Karpas-422 (cell line): ENCODE data around the gene FLT4. TPM values are rescaled to one million over a fixed set of nuclear protein-coding genes. Genes with fewer than 3 reads are reported as not detected.
"Not testable (repeated sequence)": the region's sequence is repeated elsewhere in the genome, so short reads cannot be mapped to it uniquely, and the experiment has no call there.

Source experiments
- DNase-seq: peaks from one replicate; pipeline ENCODE4 v3.0.0-alpha.2; 2015
- H2AFZ ChIP-seq: fragments of 200-600 bp; sonication (generic); 2 replicates; pipeline ENCODE4 v1.6.1; 2014; ENCODE audit warnings: antibody characterized with exemption, low read length, mixed read lengths
- H3K27ac ChIP-seq: fragments of 200-600 bp; sonication (generic); 2 replicates; pipeline ENCODE4 v1.5.1; 2014; ENCODE audit warnings: mild to moderate bottlenecking, low read length, moderate library complexity
- H3K27me3 ChIP-seq: fragments of 200-600 bp; sonication (generic); 2 replicates; pipeline ENCODE4 v1.6.1; 2014; ENCODE audit warnings: low read length, mixed read lengths
- H3K36me3 ChIP-seq: fragments of 200-600 bp; sonication (generic); 2 replicates; pipeline ENCODE4 v1.6.1; 2014; ENCODE audit warnings: low read length, mixed read lengths; ENCODE audit not compliant: insufficient read depth
- H3K4me1 ChIP-seq: fragments of 200-600 bp; sonication (generic); 2 replicates; pipeline ENCODE4 v1.6.1; 2014; ENCODE audit warnings: mild to moderate bottlenecking, low read length, mixed read lengths
- H3K4me2 ChIP-seq: fragments of 200-600 bp; sonication (generic); 2 replicates; pipeline ENCODE4 v1.6.1; 2014; ENCODE audit warnings: low read length, low read depth, mild to moderate bottlenecking; ENCODE audit not compliant: poor library complexity, severe bottlenecking
- H3K4me3 ChIP-seq: fragments of 200-600 bp; sonication (generic); 2 replicates; pipeline ENCODE4 v1.5.1; 2014; ENCODE audit warnings: mild to moderate bottlenecking, antibody characterized with exemption, low read length, mixed read lengths
- H3K79me2 ChIP-seq: fragments of 200-600 bp; sonication (generic); 2 replicates; pipeline ENCODE4 v1.6.1; 2014; ENCODE audit warnings: mild to moderate bottlenecking, low read length, mixed read lengths
- H3K9ac ChIP-seq: fragments of 200-600 bp; sonication (generic); 2 replicates; pipeline ENCODE4 v1.6.0; 2014; ENCODE audit warnings: low read length
- H3K9me2 ChIP-seq: fragments of 200-600 bp; sonication (generic), shearing (Covaris generic); replicated peaks from 2 replicates; pipeline ENCODE4 v1.6.0; 2014; ENCODE audit warnings: mild to moderate bottlenecking, low read length, moderate library complexity; ENCODE audit not compliant: insufficient read depth
- H3K9me3 ChIP-seq: fragments of 300-700, 200-600 bp; sonication (generic); 2 replicates; pipeline ENCODE4 v1.6.1; 2014; ENCODE audit warnings: low read length, mixed read lengths
- H4K20me1 ChIP-seq: fragments of 200-600 bp; sonication (generic); 2 replicates; pipeline ENCODE4 v1.6.1; 2014; ENCODE audit warnings: mild to moderate bottlenecking, antibody characterized with exemption, low read length, low read depth; ENCODE audit not compliant: insufficient read depth
- total RNA-seq: library from RNA; depleted of rRNA; stranded (reverse); fragments of >200 nt; shearing (Covaris generic); gene quantifications from 2 replicates; pipeline ENCODE4 v1.2.3, GENCODE V29; 2014; ENCODE audit warnings: low replicate concordance

FLT4 gene
- total RNA-seq, 1 experiment from 2014 or later: not detected

DNA sequence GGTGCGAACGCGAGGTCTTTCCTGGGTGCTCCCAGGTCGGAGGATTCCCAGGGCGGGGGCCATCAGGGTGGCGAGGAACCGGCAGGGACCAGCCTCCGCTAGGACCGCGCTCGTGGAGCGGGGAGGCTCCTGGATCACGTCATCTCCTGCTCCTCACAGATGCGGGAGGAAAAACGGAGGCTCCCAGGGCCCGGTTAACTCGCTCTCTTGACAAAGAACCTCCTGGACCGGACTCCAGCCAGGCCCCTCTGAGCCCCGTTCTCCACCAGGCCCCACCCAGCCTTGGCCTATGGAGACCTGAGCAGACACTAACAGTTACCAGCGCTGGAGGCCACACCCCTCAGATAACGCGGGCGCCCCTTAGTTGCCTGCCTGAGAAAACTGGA is 24.7 kb upstream of the FLT4 start:
- not testable (repeated sequence) for H3K27ac ChIP-seq, H3K27me3 ChIP-seq, H3K4me3 ChIP-seq, H3K4me1 ChIP-seq, H3K9me2 ChIP-seq, H3K4me2 ChIP-seq, H4K20me1 ChIP-seq, H3K9me3 ChIP-seq, H3K36me3 ChIP-seq, H3K79me2 ChIP-seq, DNase-seq, H2AFZ ChIP-seq, H3K9ac ChIP-seq

DNA sequence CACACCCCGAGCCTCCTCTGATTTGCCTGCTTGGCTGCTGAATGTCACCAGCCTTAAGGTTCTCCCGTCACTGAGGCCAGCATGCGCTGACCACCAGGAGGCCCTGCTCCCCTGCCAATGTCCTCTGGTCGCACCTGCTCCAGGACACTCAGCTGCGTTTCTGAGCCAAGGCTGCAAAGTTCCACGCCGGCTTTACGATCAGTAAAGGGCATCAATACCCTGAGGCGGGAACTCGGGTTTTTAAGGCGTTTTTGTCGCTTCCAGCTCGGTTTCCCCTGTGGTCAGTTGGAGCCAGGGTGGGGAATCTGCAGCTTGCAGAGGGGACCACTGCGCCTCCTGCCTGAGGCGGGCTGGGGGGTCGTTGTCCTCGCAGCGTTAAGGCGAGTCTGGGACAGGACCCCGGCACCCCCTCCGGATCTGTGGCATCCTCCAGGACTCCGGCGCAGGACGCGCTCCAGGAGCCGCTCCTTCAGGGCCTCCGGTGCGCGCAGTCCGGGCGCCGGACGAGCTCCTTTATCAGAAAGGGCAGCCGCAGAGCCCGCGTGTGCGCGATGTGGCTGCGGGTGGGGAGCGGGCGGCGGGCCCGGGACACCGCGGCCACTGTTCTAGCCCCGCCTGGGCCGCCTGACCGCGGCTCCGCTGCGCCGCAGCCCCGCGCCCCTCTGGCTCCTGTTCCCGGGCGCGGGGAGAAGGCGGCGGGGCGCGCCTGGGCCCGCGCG is 24.1 kb upstream of the FLT4 start:
- Histone ChIP-seq H3K4me1 (no peaks in the 10 kb centered on the region), H4K20me1 (no peaks in the 10 kb centered on the region), H3K27me3 (no peaks in the 10 kb centered on the region), H3K9me2 (no peaks in the 10 kb centered on the region), H3K79me2 (no peaks in the 10 kb centered on the region), H3K9me3 (no peaks in the 10 kb centered on the region), H2AFZ (no peak overlapping the region), H3K27ac (no peak overlapping the region), H3K36me3 (no peaks in the 10 kb centered on the region), H3K4me2 (no peak overlapping the region), H3K4me3 (no peak overlapping the region), H3K9ac (no peak overlapping the region)
- DNase-seq: no peak

DNA sequence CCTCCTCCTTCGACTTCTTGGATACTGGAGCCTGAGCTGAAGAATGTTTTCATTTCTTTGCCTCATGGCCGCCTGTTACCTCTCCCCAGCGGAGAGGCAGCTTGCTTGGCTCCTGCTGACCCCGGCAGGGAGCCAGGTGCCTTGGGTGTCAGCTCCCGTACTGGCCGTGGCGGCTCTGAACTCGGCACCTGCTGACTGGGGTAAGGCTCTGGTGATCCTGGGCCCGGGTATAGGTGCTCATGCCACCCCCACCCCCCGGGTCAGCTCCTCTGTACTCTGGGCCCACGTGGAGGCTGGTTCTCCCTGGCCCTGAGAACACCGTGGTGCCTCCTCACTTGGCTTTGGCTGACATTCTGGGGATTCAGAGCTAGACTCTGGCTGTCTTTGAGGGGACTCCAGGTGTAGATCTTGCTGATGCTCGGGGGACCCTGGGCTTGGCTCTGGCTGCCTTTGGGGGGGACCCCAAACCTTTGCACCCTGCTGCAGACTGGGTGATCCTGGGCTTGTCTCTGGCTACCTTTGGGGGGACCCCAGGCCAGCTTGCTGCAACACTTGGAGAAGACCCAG is 22.6 kb upstream of the FLT4 start:
- not testable (repeated sequence) for H4K20me1 ChIP-seq, H3K36me3 ChIP-seq

DNA sequence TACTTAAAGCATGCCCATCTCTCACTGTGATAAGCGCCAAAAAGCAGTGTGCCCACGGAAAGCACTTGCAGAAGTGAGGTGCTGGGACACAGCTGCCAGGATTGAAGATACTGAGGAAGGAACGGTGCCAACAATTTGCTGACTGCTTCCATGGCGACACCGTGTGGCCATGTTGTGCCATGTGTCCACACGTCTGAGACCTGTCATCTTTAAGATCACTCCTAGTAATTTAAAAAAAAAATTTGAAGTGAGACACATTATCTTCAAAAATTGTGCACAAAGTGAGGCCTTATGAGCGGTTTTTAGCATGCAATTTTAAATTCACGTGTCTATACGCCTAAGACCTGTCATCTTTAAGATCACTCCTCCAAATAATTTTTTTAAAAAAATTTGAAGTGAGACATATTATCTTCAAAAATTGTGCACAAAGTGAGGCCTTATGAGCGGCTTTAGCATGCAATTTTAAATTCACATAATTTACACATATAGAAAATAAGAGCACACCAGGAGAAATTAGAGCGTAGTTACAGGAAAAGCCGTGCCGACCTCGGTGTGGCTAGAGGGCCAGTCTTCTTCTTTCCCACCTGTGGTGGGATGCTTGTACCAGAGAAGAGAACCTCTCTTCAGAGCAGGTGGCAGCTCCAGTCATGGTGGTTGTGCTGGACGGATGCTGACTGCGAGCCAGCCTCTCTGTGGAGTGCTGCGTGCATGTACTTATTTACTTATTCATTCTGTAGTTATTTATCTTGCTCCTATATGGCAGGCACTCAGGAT is 21.4 kb upstream of the FLT4 start:
- Histone ChIP-seq H3K36me3 (no peaks in the 10 kb centered on the region), H3K27me3 (no peaks in the 10 kb centered on the region), H3K9me3 (no peaks in the 10 kb centered on the region), H3K4me1 (no peaks in the 10 kb centered on the region), H3K4me2 (no peak overlapping the region), H3K27ac (no peak overlapping the region), H3K4me3 (no peak overlapping the region), H4K20me1 (no peaks in the 10 kb centered on the region), H3K79me2 (no peaks in the 10 kb centered on the region), H2AFZ (no peak overlapping the region), H3K9me2 (no peaks in the 10 kb centered on the region), H3K9ac (no peak overlapping the region)
- DNase-seq: peak; percentile 80

More for the DNA sequence above, 22.6 kb upstream of the FLT4 start:
- H3K79me2 ChIP-seq, H3K9ac ChIP-seq, H3K9me2 ChIP-seq, H3K27me3 ChIP-seq, H3K9me3 ChIP-seq, H2AFZ ChIP-seq, H3K4me1 ChIP-seq, H3K27ac ChIP-seq, DNase-seq, H3K4me2 ChIP-seq, H3K4me3 ChIP-seq: not testable (repeated sequence)

DNA sequence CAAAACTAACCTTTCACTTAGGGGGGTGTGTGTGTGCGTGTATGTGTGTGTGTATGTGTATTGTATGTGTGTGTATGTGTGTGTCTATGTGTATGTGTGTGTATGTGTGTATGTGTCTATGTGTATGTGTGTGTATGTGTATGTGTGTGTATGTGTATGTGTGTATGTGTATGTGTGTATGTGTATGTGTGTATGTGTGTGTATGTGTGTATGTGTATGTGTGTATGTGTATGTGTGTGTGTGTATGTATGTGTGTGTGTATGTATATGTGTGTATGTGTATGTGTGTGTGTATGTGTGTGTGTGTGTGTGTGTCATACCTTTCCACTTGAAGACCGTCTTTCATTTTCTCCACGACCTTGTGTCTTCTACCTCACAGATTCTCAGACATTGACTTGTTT is 20.8 kb upstream of the FLT4 start:
- Histone ChIP-seq H3K27ac (no peak overlapping the region), H3K79me2 (no peaks in the 10 kb centered on the region), H3K27me3 (no peaks in the 10 kb centered on the region), H3K36me3 (no peaks in the 10 kb centered on the region), H3K4me2 (no peak overlapping the region), H2AFZ (no peak overlapping the region), H3K9me2 (no peaks in the 10 kb centered on the region), H3K4me1 (no peaks in the 10 kb centered on the region), H3K9me3 (no peaks in the 10 kb centered on the region), H4K20me1 (no peaks in the 10 kb centered on the region), H3K4me3 (no peak overlapping the region), H3K9ac (no peak overlapping the region)
- DNase-seq: no peak

DNA sequence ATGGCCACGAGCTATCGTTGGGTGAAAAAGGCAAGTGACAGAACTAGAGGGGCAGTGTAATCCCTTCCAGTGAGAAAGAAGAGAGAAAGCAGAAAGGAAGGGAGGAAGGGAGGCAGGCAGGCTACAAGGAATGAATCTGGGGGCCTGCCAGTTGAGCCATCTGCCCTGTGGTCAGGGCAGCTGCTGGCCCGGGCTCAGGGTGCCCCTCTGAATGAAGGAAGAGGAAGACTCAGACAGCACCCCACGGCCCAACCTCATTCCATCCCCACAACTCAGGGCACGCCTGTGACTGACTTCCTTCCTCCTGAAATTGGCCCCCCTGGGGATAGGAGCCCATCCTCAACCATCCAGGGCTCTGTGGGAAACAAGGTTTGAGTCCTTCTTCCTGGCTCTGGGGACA is 20.3 kb upstream of the FLT4 start:
- Histone ChIP-seq H3K36me3 (no peaks in the 10 kb centered on the region), H3K27ac (no peak overlapping the region), H4K20me1 (no peaks in the 10 kb centered on the region), H3K4me2 (no peak overlapping the region), H3K9me2 (no peaks in the 10 kb centered on the region), H2AFZ (no peak overlapping the region), H3K79me2 (no peaks in the 10 kb centered on the region), H3K27me3 (no peaks in the 10 kb centered on the region), H3K9me3 (no peaks in the 10 kb centered on the region), H3K9ac (no peak overlapping the region), H3K4me1 (no peaks in the 10 kb centered on the region), H3K4me3 (no peak overlapping the region)
- DNase-seq: no peak

DNA sequence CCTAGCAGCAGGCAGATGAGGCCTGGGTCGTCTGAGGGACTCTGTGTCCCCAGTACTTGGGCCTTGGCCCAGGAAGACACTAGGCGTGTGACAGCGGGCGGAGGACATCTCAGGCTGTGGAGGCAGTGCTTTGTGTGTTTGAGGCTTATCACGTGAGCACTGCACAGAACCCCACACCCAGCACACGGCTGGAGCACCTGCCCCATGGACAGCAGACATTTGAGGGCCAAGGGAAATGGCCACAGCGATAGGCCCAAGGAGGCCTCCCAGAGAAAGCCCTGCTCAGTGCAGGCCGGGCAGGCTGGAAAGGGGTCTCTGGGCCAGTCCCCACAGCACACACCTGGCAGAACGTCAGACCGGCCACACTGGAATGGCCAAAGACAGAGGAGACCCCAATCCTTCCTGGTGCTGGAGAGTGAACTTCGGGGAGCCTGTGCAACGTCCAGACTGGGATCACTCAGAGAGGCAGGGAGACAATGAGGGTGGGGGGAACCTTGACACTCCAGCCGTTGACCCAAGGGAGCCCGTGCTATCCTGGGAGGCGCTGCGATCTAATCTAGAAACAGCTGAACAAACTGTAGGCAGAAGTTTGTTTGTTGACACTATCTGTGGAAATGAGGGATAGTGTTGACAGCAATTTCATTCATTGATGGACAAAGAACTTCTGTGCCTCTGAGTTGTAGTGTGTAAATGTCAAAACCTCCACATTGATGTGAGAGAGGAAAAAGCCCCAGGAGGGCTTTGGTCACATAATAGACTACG is 19.6 kb upstream of the FLT4 start:
- Histone ChIP-seq H3K4me3 (no peak overlapping the region), H3K4me1 (no peaks in the 10 kb centered on the region), H3K9me3 (no peaks in the 10 kb centered on the region), H3K27ac (no peak overlapping the region), H3K79me2 (no peaks in the 10 kb centered on the region), H3K27me3 (no peaks in the 10 kb centered on the region), H2AFZ (no peak overlapping the region), H3K4me2 (no peak overlapping the region), H3K36me3 (no peaks in the 10 kb centered on the region), H3K9ac (no peak overlapping the region), H3K9me2 (no peaks in the 10 kb centered on the region), H4K20me1 (no peaks in the 10 kb centered on the region)
- no peak for DNase-seq

DNA sequence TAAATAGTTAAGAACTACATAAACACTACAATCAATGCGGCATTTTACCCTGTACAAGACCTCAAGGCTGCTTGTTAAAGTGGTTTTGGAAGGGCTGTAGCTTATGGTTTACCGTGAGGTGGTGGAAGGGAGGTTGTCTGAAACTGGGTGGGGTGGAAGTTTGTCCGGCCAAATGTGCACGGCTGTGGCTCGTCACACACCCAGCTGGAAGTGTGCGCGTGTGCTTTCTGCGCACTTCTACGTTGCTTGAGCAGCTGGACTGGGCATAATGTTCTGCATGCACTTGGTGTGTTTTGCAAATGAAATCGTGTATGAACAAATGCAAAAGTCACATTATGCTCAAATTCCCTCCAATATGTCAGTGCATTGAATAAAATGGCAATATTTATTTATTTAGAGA is 17.4 kb upstream of the FLT4 start:
- Histone ChIP-seq H2AFZ (no peak overlapping the region), H3K4me2 (no peak overlapping the region), H3K4me1 (no peaks in the 10 kb centered on the region), H3K9me3 (no peaks in the 10 kb centered on the region), H3K27ac (no peak overlapping the region), H4K20me1 (no peaks in the 10 kb centered on the region), H3K27me3 (no peaks in the 10 kb centered on the region), H3K36me3 (no peaks in the 10 kb centered on the region), H3K9me2 (no peaks in the 10 kb centered on the region), H3K9ac (no peak overlapping the region), H3K4me3 (no peak overlapping the region), H3K79me2 (no peaks in the 10 kb centered on the region)
- no peak for DNase-seq
